CD14-positive monocyte (primary cell): Measurements from ENCODE around the gene EEF1AKMT2. TPM values are rescaled to one million over a fixed set of nuclear protein-coding genes. Genes with fewer than 3 reads are reported as not detected.

Source experiments
- DNase-seq, 3 donors: peaks; one replicate each; pipeline ENCODE4 v3.0.0-alpha.2; 2011 to 2022
- H2AFZ ChIP-seq: 2 replicates; pipeline ENCODE4 v1.6.0; 2012; ENCODE audit warnings: mild to moderate bottlenecking, low read depth, low read length, inconsistent platforms; ENCODE audit not compliant: insufficient read depth, poor library complexity, severe bottlenecking
- H3K27ac ChIP-seq, 2 donors: 1 replicate in 1 of 2; 2 replicates in 1 of 2; pipeline ENCODE4 v1.5.1; 2012 to 2013; ENCODE audit warnings: low read length in 2 of 2, control low read depth in 1 of 2, inconsistent platforms in 1 of 2, low read depth in 1 of 2, mild to moderate bottlenecking in 1 of 2
- H3K27me3 ChIP-seq, 2 donors: one replicate each; pipeline versions ENCODE4 v1.6.0 to v1.6.1; 2011 to 2013; ENCODE audit warnings: low read length in 2 of 2; ENCODE audit not compliant: control insufficient read depth in 2 of 2, insufficient read depth in 2 of 2
- H3K36me3 ChIP-seq, 2 donors: replicated peaks in 1 of 2; 1 replicate in 1 of 2; 2 replicates in 1 of 2; pipeline versions ENCODE4 v1.5.1 to v1.6.1; 2012 to 2013; ENCODE audit warnings: low read length in 2 of 2, control low read depth in 1 of 2, inconsistent platforms in 1 of 2, mild to moderate bottlenecking in 1 of 2; ENCODE audit not compliant: insufficient read depth in 2 of 2, control insufficient read depth in 1 of 2
- H3K4me1 ChIP-seq, 2 donors: 1 replicate in 1 of 2; 2 replicates in 1 of 2; pipeline versions ENCODE4 v1.5.1 to v1.6.1; 2012 to 2013; ENCODE audit warnings: low read length in 2 of 2, control low read depth in 1 of 2, inconsistent platforms in 1 of 2, mild to moderate bottlenecking in 1 of 2, moderate library complexity in 1 of 2; ENCODE audit not compliant: insufficient read depth in 2 of 2, control insufficient read depth in 1 of 2
- H3K4me2 ChIP-seq: replicated peaks from 2 replicates; pipeline ENCODE3; 2012; ENCODE audit warnings: low read length, moderate library complexity, mild to moderate bottlenecking; ENCODE audit not compliant: poor library complexity, severe bottlenecking; ENCODE audit errors: extremely low read depth
- H3K4me3 ChIP-seq, 3 experiments: fragments of 200-600 bp in 1 of 3; sonication (generic) in 1 of 3; replicated peaks in 1 of 3; 1 replicate in 2 of 3; 2 replicates in 1 of 3; pipeline ENCODE4 v1.5.1; 2011 to 2013; ENCODE audit warnings: low read length in 3 of 3, mild to moderate bottlenecking in 3 of 3, control low read depth in 2 of 3, low read depth in 2 of 3, inconsistent platforms in 1 of 3, moderate library complexity in 1 of 3
- H3K79me2 ChIP-seq: 2 replicates; pipeline ENCODE4 v1.6.0; 2012; ENCODE audit warnings: mild to moderate bottlenecking, control low read depth, inconsistent platforms, low read length, moderate library complexity; ENCODE audit not compliant: insufficient read depth
- H3K9ac ChIP-seq: 2 replicates; pipeline ENCODE4 v1.6.0; 2017; ENCODE audit warnings: low read length, mild to moderate bottlenecking; ENCODE audit not compliant: insufficient read depth, poor library complexity, severe bottlenecking
- H3K9me3 ChIP-seq, 2 donors: replicated peaks in 1 of 2; 1 replicate in 1 of 2; 2 replicates in 1 of 2; pipeline versions ENCODE4 v1.5.1 to v1.6.1; 2012 to 2013; ENCODE audit warnings: low read length in 2 of 2, control low read depth in 1 of 2; ENCODE audit not compliant: control insufficient read depth in 1 of 2, insufficient read depth in 1 of 2
- H4K20me1 ChIP-seq: 2 replicates; pipeline ENCODE4 v1.6.0; 2012; ENCODE audit warnings: mild to moderate bottlenecking, low read length, control low read depth, moderate library complexity; ENCODE audit not compliant: insufficient read depth
- H3K27ac Mint-ChIP-seq, 7 donors: one replicate each; pipeline ENCODE4 v1.8.0; 2020; ENCODE audit warnings: mild to moderate bottlenecking in 7 of 7, mixed read lengths in 7 of 7, moderate library complexity in 6 of 7, inconsistent platforms in 2 of 7
- H3K27me3 Mint-ChIP-seq, 3 donors: one replicate each; pipeline ENCODE4 v1.8.0; 2021 to 2022; ENCODE audit warnings: low read depth in 3 of 3, mild to moderate bottlenecking in 3 of 3, mixed read lengths in 3 of 3, moderate library complexity in 3 of 3, inconsistent platforms in 1 of 3
- H3K36me3 Mint-ChIP-seq, 2 donors: one replicate each; pipeline ENCODE4 v1.8.0; 2020; ENCODE audit warnings: mixed read lengths in 2 of 2, inconsistent platforms in 1 of 2, mild to moderate bottlenecking in 1 of 2
- H3K4me1 Mint-ChIP-seq: one replicate; pipeline ENCODE4 v1.8.0; 2020; ENCODE audit warnings: mild to moderate bottlenecking, mixed read lengths
- H3K4me3 Mint-ChIP-seq, 2 donors: one replicate each; pipeline ENCODE4 v1.8.0; 2020; ENCODE audit warnings: mild to moderate bottlenecking in 2 of 2, mixed read lengths in 2 of 2, moderate library complexity in 1 of 2
- H3K9me3 Mint-ChIP-seq, 7 donors: one replicate each; pipeline ENCODE4 v1.8.0; 2020 to 2022; ENCODE audit warnings: mixed read lengths in 7 of 7, mild to moderate bottlenecking in 6 of 7, moderate library complexity in 6 of 7, inconsistent platforms in 2 of 7
- WGBS: methylation state at CpG from one replicate; pipeline ENCODE4 v1.1.5; 2013; ENCODE audit warnings: missing lambda C conversion rate; ENCODE audit not compliant: insufficient coverage; 5-methylcytosine and 5-hydroxymethylcytosine counted together
- intact Hi-C, 2 donors: fragments of 100-400 bp; cut with micrococcal nuclease; formaldehyde crosslinking; loops; one replicate each; pipeline versions ENCODE4 v1.15.0 to v1.15.1; 2023
- polyA plus RNA-seq, 3 donors: library from polyadenylated mRNA; depleted of rRNA in 1 of 3; unstranded in 2 of 3; stranded (reverse) in 1 of 3; fragments of 300-500 nt in 2 of 3; fragments of >200 nt in 1 of 3; fragmentation: Illumina TruSeq in 2 of 3; gene quantifications; 1 replicate in 2 of 3; 2 replicates in 1 of 3; pipeline ENCODE4 v1.2.3, GENCODE V29; 2012 to 2021
- TF ChIP-seq, protein P1 (sequence below): fragments of 200-600 bp; IDR thresholded peaks from one replicate; pipeline ENCODE4 v1.8.0; 2022; ENCODE audit warnings: antibody characterized with exemption, mild to moderate bottlenecking

Gene EEF1AKMT2
- polyA plus RNA-seq, 3 donors, result 7.6 to 13.6 (median 8.2) TPM

DNA sequence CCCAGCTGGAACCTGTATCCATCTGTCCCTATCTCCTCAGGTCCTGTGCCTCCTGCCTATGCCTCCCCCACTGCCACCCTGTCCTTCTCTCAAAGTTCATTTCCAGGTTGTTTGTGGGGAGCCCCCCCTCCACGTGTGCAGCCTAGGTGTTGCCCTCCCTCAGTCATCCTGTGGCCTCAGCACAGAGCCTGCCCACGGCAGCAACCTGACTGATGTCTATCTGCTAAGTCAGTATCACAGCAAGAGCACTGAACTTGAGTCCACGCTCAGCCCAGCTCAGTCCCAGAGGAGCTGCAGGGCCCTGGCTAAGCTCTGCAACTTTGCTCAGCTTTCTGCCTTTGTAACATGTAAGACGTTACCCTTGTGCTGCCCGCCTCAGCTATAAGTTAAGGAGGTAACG, 76.2 kb downstream of the EEF1AKMT2 start:
- H3K4me3 Mint-ChIP-seq, result no peak overlapping the region
- H3K79me2 ChIP-seq, result peaks cover 85% of the 10 kb centered on the region
- peaks cover 6 to 12% of the 10 kb centered on the region in 2 donors for H3K36me3 ChIP-seq
- TF ChIP-seq, protein P1, sequence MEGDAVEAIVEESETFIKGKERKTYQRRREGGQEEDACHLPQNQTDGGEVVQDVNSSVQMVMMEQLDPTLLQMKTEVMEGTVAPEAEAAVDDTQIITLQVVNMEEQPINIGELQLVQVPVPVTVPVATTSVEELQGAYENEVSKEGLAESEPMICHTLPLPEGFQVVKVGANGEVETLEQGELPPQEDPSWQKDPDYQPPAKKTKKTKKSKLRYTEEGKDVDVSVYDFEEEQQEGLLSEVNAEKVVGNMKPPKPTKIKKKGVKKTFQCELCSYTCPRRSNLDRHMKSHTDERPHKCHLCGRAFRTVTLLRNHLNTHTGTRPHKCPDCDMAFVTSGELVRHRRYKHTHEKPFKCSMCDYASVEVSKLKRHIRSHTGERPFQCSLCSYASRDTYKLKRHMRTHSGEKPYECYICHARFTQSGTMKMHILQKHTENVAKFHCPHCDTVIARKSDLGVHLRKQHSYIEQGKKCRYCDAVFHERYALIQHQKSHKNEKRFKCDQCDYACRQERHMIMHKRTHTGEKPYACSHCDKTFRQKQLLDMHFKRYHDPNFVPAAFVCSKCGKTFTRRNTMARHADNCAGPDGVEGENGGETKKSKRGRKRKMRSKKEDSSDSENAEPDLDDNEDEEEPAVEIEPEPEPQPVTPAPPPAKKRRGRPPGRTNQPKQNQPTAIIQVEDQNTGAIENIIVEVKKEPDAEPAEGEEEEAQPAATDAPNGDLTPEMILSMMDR, result no peak
- H3K27ac Mint-ChIP-seq, result peak overlapping the region in 3 of 7 donors; percentile 69 to 81 (median 77)
- H3K27ac ChIP-seq, result peak overlapping the region in 1 of 2 donors; percentile 49
- H2AFZ ChIP-seq, result no peak overlapping the region
- intact Hi-C loops, result loop anchor here in 1 of 2 donors (5.0 kb wide), 1 partner anchor 43 kb away; no protein-coding TSS in a partner anchor
- H3K36me3 Mint-ChIP-seq, result peaks cover 47 to 50% of the 10 kb centered on the region in 2 donors
- peaks cover 44 to 53% of the 10 kb centered on the region in 2 donors for H3K4me1 ChIP-seq
- H3K9me3 Mint-ChIP-seq, result no peaks in the 10 kb centered on the region
- H3K27me3 ChIP-seq, result no peaks in the 10 kb centered on the region
- H3K4me3 ChIP-seq, result no peak overlapping the region
- no peaks in the 10 kb centered on the region for H3K9me3 ChIP-seq
- no peak for DNase-seq
- H4K20me1 ChIP-seq, result peaks cover 92% of the 10 kb centered on the region
- no peak overlapping the region for H3K4me2 ChIP-seq
- peaks cover 0 to 3% (median 0%) of the 10 kb centered on the region in 3 donors for H3K27me3 Mint-ChIP-seq
- H3K4me1 Mint-ChIP-seq, result peaks cover 69% of the 10 kb centered on the region
- 50% methylated on average over 4 of the region's 6 CpGs for WGBS
- no peak overlapping the region for H3K9ac ChIP-seq

DNA sequence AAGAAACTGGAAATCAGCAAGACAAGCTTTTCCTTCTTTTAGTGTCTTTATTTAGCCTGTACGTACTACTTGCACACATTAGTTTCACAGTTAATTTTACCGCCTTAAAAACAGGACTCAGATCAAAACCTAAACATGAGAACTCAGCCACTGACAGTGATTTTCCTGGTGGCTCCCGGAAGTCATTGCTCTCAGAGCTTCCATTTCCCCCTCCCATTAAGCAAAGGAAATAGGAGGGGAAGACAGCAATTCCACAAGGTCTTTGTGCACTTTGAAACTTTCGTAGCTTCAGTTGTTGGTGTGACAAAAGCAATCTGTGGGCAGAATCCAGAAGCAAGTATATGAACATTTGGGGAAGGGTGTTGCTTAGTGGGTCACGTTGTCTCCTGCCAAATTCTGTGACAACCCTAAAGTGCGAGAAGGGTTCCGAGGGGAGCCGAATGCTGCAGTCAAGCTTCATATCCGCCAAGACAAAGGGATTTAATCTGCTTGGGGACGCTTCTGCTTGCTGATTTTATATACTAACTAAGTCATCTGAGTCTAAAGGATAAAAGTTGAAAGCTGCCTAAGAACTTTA, 77.9 kb downstream of the EEF1AKMT2 start:
- Histone ChIP-seq H3K79me2 (peaks cover 92% of the 10 kb centered on the region), H3K9ac (no peak overlapping the region), H3K4me3 (no peak overlapping the region), H3K36me3 (peaks cover 6 to 12% of the 10 kb centered on the region in 2 donors), H3K4me2 (no peak overlapping the region), H2AFZ (no peak overlapping the region), H4K20me1 (peaks cover 100% of the 10 kb centered on the region), H3K4me1 (peaks cover 44 to 53% of the 10 kb centered on the region in 2 donors), H3K27me3 (no peaks in the 10 kb centered on the region), H3K9me3 (no peaks in the 10 kb centered on the region), H3K27ac (peak overlapping the region in 1 of 2 donors; percentile 37)
- H3K4me3 Mint-ChIP-seq, result no peak overlapping the region
- H3K36me3 Mint-ChIP-seq, result peaks cover 43 to 50% of the 10 kb centered on the region in 2 donors
- no peak for DNase-seq
- H3K27ac Mint-ChIP-seq, result peak overlapping the region in 2 of 7 donors; percentile 31 to 76
- 20% methylated on average over 1 of the region's 10 CpGs for WGBS
- peaks cover 0 to 3% (median 0%) of the 10 kb centered on the region in 3 donors for H3K27me3 Mint-ChIP-seq
- H3K9me3 Mint-ChIP-seq, result no peaks in the 10 kb centered on the region
- TF ChIP-seq, protein P1, result no peak
- peaks cover 70% of the 10 kb centered on the region for H3K4me1 Mint-ChIP-seq
- intact Hi-C loops, result no loop called here
